ENCODE measurements around the gene MMP25.

- no peak for TF ChIP-seq CTCF (conservative IDR thresholded peaks at IDR 0.05; ENCODE audit: low read depth, low read length)
- TF ChIP-seq EZH2phosphoT487 (IDR thresholded peaks at IDR 0.05; ENCODE audit: borderline replicate concordance, low read length), result no peak
- no peak for TF ChIP-seq EZH2 (IDR thresholded peaks at IDR 0.05; ENCODE audit: low read length, unreplicated experiment)
Observed at GRCh38 chr16:3051494-3051893, 5.1 kb downstream of the MMP25 start.

Measured in PC-3 (cell line).